GM12864 (cell line): ENCODE measurements around the gene BCR.

Experiments used
- DNase-seq: peaks from one replicate; pipeline ENCODE4 v3.0.0-alpha.2; 2011; ENCODE audit warnings: low read depth
- H3K4me3 ChIP-seq: 2 replicates; pipeline ENCODE4 v1.5.1; 2011; ENCODE audit warnings: mild to moderate bottlenecking, low read depth, low read length, control low read depth
- TF ChIP-seq, protein P1 (sequence below): IDR thresholded peaks from 2 replicates; pipeline ENCODE4 v1.5.1; 2011; ENCODE audit warnings: low read depth, mild to moderate bottlenecking, moderate library complexity, low read length, control low read depth, inconsistent platforms; ENCODE audit errors: missing control alignments

The BCR gene

DNA sequence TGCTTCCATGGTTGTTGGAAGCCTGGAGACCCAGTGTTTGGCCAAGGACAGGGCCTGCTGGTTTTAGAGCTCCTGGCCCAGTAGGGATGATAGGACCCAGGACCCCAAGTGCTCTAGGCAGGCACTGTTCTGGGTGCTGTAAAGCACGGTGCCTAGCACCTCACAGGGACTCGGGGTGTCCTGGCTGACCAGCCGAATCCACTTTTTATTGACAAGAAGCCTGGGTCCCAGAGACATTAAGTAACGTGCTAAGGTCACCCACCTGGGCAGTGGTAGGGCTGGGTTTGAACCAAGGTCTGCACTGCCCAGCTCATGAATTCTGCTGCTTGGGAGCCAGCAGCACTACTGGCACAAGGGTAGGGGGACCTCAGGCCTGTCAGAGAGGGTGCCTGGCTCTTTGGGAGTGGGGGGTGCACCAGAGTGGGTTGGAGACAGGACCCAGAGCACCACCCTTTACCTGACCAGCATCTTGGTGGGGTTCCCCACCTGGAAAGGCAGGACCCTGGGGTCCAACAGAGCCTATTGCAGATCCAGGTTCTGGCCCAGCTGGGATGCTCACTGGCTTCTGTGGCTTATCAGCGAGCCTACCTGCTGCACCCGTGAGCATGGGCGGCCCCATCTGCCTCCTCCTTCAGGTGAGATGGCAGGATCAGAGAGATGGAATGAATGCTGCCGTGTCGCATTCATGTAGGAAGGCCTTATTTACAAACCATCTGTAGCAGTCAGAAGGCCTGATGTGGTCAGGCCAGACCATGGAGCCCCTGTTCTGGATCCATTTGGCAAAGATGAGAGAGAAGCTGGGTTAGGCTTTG lies 52.0 kb downstream of the BCR start:
- H3K4me3 ChIP-seq, result no peak overlapping the region
- TF ChIP-seq, protein P1, sequence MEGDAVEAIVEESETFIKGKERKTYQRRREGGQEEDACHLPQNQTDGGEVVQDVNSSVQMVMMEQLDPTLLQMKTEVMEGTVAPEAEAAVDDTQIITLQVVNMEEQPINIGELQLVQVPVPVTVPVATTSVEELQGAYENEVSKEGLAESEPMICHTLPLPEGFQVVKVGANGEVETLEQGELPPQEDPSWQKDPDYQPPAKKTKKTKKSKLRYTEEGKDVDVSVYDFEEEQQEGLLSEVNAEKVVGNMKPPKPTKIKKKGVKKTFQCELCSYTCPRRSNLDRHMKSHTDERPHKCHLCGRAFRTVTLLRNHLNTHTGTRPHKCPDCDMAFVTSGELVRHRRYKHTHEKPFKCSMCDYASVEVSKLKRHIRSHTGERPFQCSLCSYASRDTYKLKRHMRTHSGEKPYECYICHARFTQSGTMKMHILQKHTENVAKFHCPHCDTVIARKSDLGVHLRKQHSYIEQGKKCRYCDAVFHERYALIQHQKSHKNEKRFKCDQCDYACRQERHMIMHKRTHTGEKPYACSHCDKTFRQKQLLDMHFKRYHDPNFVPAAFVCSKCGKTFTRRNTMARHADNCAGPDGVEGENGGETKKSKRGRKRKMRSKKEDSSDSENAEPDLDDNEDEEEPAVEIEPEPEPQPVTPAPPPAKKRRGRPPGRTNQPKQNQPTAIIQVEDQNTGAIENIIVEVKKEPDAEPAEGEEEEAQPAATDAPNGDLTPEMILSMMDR, result no peak
- DNase-seq, result no peak

DNA sequence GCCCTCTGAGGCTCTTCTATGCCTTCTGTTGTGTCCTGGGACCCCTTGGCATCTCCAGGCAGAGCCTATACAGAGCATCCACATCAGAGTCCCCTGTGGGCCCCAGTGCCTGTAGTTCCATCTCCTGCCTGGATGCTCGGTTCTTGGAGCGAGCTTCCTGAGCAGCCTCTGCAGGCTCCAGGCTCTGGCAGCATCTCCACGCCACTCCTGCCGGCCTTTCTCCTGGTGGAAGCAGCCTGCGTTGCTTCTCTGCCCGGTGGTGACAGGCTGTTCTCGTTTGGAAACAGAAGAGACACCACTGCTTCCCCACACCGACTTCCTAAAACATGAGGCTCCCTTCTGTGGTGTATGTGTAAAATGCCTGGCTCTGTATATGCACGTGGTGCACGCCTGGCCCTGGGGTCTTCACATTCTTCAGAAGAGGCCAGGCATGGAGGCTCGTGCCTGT lies 52.8 kb downstream of the BCR start:
- DNase-seq, result no peak
- no peak overlapping the region for H3K4me3 ChIP-seq
- TF ChIP-seq, protein P1, result no peak

- H3K4me3 ChIP-seq, result no peak overlapping the region
- TF ChIP-seq, protein P1, result no peak
- DNase-seq, result no peak
Measured at GRCh38 chr22:23233752-23234408, 53.6 kb downstream of the BCR start.

GRCh38 chr22:23234409-23235161 lies 54.3 kb downstream of the BCR start:
- no peak for DNase-seq
- TF ChIP-seq, protein P1, result no peak
- H3K4me3 ChIP-seq, result no peak overlapping the region

DNA sequence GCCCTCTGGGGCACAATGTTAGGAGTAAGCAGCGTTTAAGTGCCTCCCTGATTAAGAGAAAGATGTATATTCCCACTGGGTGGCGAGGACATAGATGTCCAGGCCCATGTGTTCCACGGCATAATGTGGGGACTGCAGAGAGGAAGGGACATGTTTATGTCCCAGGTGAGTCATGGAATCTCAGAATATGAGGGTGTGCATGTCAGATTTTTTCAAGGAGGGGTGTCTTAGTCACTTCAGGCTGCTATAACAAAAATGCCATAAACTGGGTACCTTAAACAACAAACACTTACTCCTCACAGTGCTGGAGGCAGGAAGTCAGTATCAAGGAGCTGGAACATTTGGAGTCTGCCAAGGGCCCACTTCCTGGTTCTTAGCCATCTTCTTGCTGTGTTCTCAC lies 55.1 kb downstream of the BCR start:
- H3K4me3 ChIP-seq, result no peak overlapping the region
- DNase-seq, result no peak
- TF ChIP-seq, protein P1, result no peak

GRCh38 chr22:23236026-23236425 lies 55.7 kb downstream of the BCR start:
- no peak overlapping the region for H3K4me3 ChIP-seq
- TF ChIP-seq, protein P1, result no peak

More at GRCh38 chr22:23236026-23236425, 55.7 kb downstream of the BCR start:
- DNase-seq, result no peak
